ENCODE data around the gene POM121L2.

DNA sequence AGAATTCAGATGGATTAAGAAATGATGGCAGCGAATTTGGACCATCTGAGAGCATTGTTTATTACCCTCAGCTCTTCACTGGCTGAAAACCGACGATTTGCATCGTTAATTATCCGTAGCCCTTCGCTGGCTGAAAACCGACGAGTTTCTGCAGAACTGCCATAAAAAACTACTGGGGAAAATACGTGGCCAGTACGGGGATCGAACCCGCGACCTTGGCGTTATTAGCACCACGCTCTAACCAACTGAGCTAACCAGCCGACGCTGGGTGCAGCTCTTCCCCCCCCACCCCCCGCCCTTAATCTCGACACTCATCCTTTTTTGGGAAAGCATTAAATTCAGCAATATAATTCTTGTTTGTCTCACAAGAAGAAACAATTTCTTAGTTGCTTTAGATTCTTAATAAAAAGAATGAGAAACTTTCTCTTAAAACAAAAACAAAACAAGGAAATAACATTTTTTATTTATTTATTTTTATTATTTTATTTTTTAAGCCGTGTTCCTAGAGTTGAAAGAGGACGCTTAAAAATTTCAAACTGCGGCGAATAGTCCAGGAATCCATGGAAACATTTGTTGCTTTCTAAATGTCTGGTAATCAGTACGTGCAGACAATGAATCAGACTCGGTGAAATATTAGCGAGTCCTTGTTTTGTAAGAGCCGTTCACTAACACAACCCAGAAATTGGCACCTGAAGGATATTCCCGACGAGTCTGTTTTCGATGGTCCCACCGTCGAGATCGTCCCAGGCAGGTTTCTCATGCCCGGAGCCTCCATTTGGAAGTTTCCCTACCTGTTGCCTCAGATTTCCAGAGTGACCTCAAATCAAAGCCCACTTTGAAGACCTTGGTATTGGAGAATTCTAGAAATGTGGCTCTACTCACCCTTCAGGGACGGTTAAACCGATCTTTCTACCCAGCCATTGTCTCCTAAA, 36.8 kb downstream of the POM121L2 start:
- TF ChIP-seq, protein P1, sequence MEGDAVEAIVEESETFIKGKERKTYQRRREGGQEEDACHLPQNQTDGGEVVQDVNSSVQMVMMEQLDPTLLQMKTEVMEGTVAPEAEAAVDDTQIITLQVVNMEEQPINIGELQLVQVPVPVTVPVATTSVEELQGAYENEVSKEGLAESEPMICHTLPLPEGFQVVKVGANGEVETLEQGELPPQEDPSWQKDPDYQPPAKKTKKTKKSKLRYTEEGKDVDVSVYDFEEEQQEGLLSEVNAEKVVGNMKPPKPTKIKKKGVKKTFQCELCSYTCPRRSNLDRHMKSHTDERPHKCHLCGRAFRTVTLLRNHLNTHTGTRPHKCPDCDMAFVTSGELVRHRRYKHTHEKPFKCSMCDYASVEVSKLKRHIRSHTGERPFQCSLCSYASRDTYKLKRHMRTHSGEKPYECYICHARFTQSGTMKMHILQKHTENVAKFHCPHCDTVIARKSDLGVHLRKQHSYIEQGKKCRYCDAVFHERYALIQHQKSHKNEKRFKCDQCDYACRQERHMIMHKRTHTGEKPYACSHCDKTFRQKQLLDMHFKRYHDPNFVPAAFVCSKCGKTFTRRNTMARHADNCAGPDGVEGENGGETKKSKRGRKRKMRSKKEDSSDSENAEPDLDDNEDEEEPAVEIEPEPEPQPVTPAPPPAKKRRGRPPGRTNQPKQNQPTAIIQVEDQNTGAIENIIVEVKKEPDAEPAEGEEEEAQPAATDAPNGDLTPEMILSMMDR (conservative IDR thresholded peaks at IDR 0.05), result no peak
- no peak for TF ChIP-seq ZFX (IDR thresholded peaks at IDR 0.05)

All from C4-2B (cell line).